GM18517 (cell line): Measurements from ENCODE around the gene MED26.
"Not testable (repeated sequence)": the region's sequence is repeated elsewhere in the genome, so short reads cannot be mapped to it uniquely, and the experiment has no call there.

Experiments used
- ATAC-seq: cut with Tn5 transposase; IDR thresholded peaks from one replicate; pipeline ENCODE4 v1.9.1; 2021; ENCODE audit warnings: mild to moderate bottlenecking, moderate library complexity; ENCODE audit not compliant: unreplicated experiment

MED26 gene

GRCh38 chr19:16576690-16577530 is 51.1 kb downstream of the MED26 start:
- ATAC-seq, result no peak

- no peak for ATAC-seq
Observed at GRCh38 chr19:16575861-16576689, 51.9 kb downstream of the MED26 start.

- no peak for ATAC-seq
Observed at GRCh38 chr19:16575282-16575681, 52.7 kb downstream of the MED26 start.

- no peak for ATAC-seq
Observed at GRCh38 chr19:16573925-16574324, 54.1 kb downstream of the MED26 start.

- no peak for ATAC-seq
Observed at GRCh38 chr19:16573296-16573695, 54.7 kb downstream of the MED26 start.

GRCh38 chr19:16572332-16573211 is 55.4 kb downstream of the MED26 start, which contains the start of gene SLC35E1:
Gene SLC35E1, minus strand, starts transcription at chr19:16572415. Its CDS starts 51 bp downstream, at chr19:16572364.
- peak; percentile 78 for ATAC-seq

- peak; percentile 29 for ATAC-seq
Observed at GRCh38 chr19:16571822-16572331, 56.1 kb downstream of the MED26 start.

GRCh38 chr19:16571283-16571682 is 56.7 kb downstream of the MED26 start:
- ATAC-seq, result no peak

- ATAC-seq, result no peak
Observed at GRCh38 chr19:16569609-16570320, 58.2 kb downstream of the MED26 start.

- no peak for ATAC-seq
Observed at GRCh38 chr19:16566702-16567101, 61.3 kb downstream of the MED26 start.

- no peak for ATAC-seq
Observed at GRCh38 chr19:16566161-16566560, 61.8 kb downstream of the MED26 start.

GRCh38 chr19:16564842-16565241 is 63.2 kb downstream of the MED26 start:
- no peak for ATAC-seq

- no peak for ATAC-seq
Observed at GRCh38 chr19:16562608-16563025, 65.4 kb downstream of the MED26 start.

GRCh38 chr19:16561382-16561781 is 66.6 kb downstream of the MED26 start:
- no peak for ATAC-seq

- no peak for ATAC-seq
Observed at GRCh38 chr19:16559780-16560276, 68.2 kb downstream of the MED26 start.

- no peak for ATAC-seq
Observed at GRCh38 chr19:16554776-16555175, 73.2 kb downstream of the MED26 start.

GRCh38 chr19:16551902-16552301 is 76.1 kb downstream of the MED26 start:
- ATAC-seq, result not testable (repeated sequence)

- no peak for ATAC-seq
Observed at GRCh38 chr19:16548956-16549355, 79.0 kb downstream of the MED26 start.

- ATAC-seq, result no peak
Observed at GRCh38 chr19:16544473-16545231, 83.4 kb downstream of the MED26 start.
